ENCODE data around the gene LCN12. TPM values are rescaled to one million over a fixed set of nuclear protein-coding genes. Genes with fewer than 3 reads are reported as not detected.
A peak's percentile ranks its signal among the peaks of the same experiment; 100 is the strongest.

LCN12 gene
- total RNA-seq, 1 donor = 0.86 TPM

- H3K4me3 ChIP-seq (ENCODE audit: low read depth, low read length) = no peak overlapping the region
- DNase-seq (ENCODE audit: low read depth) = no peak
- no peak for TF ChIP-seq CTCF (IDR thresholded peaks at IDR 0.05; ENCODE audit: insufficient read depth, low read depth, low read length)
Observed at GRCh38 chr9:136926749-136927148, 25.3 kb upstream of the LCN12 start.

GRCh38 chr9:136927343-136928271 lies 24.5 kb upstream of the LCN12 start:
- TF ChIP-seq CTCF (IDR thresholded peaks at IDR 0.05; ENCODE audit: insufficient read depth, low read depth, low read length) = no peak
- H3K4me3 ChIP-seq (ENCODE audit: low read depth, low read length) = no peak overlapping the region
- peak; percentile 58 for DNase-seq (ENCODE audit: low read depth)

- TF ChIP-seq CTCF (IDR thresholded peaks at IDR 0.05; ENCODE audit: insufficient read depth, low read depth, low read length) = no peak
- H3K4me3 ChIP-seq (ENCODE audit: low read depth, low read length) = no peak overlapping the region
- no peak for DNase-seq (ENCODE audit: low read depth)
Observed at GRCh38 chr9:136928591-136928990, 23.5 kb upstream of the LCN12 start.

- DNase-seq (ENCODE audit: low read depth) = no peak
- H3K4me3 ChIP-seq (ENCODE audit: low read depth, low read length) = no peak overlapping the region
- no peak for TF ChIP-seq CTCF (IDR thresholded peaks at IDR 0.05; ENCODE audit: insufficient read depth, low read depth, low read length)
Observed at GRCh38 chr9:136930014-136930413, 22.1 kb upstream of the LCN12 start.

GRCh38 chr9:136931611-136932130 lies 20.4 kb upstream of the LCN12 start:
- DNase-seq (ENCODE audit: low read depth) = no peak
- H3K4me3 ChIP-seq (ENCODE audit: low read depth, low read length) = no peak overlapping the region
- no peak for TF ChIP-seq CTCF (IDR thresholded peaks at IDR 0.05; ENCODE audit: insufficient read depth, low read depth, low read length)

- no peak for TF ChIP-seq CTCF (IDR thresholded peaks at IDR 0.05; ENCODE audit: insufficient read depth, low read depth, low read length)
- no peak overlapping the region for H3K4me3 ChIP-seq (ENCODE audit: low read depth, low read length)
- no peak for DNase-seq (ENCODE audit: low read depth)
Observed at GRCh38 chr9:136934277-136934676, 17.8 kb upstream of the LCN12 start.

Measured in fibroblast of villous mesenchyme (primary cell).